ES-I3 (cell line): ENCODE results near the gene CCSER1.
"Not testable (repeated sequence)": the region's sequence is repeated elsewhere in the genome, so short reads cannot be mapped to it uniquely, and the experiment has no call there.

Source experiments
- H3K36me3 ChIP-seq: 2 replicates; pipeline ENCODE4 v1.6.1; 2013; ENCODE audit warnings: mild to moderate bottlenecking, low read length, control low read depth, moderate library complexity; ENCODE audit not compliant: insufficient read depth
- H3K4me1 ChIP-seq: 2 replicates; pipeline ENCODE4 v1.6.1; 2013; ENCODE audit warnings: mild to moderate bottlenecking, control low read depth, low read length; ENCODE audit not compliant: insufficient read depth
- H3K9ac ChIP-seq: 2 replicates; pipeline ENCODE4 v1.6.1; 2013; ENCODE audit warnings: low read depth, mild to moderate bottlenecking, low read length, moderate library complexity
- H3K9me3 ChIP-seq: 2 replicates; pipeline ENCODE4 v1.6.1; 2013; ENCODE audit warnings: mild to moderate bottlenecking, low read length, moderate library complexity; ENCODE audit not compliant: control insufficient read depth, insufficient read depth

Gene CCSER1

DNA sequence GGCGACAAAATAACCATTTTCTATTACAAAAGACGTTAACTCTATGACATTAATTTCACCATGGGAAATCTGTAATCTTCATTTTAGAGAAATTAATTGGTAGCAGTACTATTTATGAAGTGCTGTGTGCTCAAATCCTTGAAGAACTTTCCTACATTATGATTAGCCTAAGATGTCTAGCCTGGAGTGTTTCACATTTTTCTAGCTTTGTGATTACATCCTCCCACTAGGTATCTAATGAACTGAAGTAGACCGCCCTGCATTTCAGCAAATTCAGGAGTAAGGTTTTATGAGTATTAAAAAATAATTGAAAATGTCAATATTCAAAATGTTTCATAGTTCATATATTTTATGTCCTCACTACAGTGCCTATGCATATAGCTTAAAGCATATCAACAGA is 713.1 kb downstream of the CCSER1 start:
- Histone ChIP-seq H3K9me3 (no peaks in the 10 kb centered on the region), H3K9ac (no peak overlapping the region), H3K4me1 (peaks cover 4% of the 10 kb centered on the region; the same call in 1 of the 2 replicates), H3K36me3 (no peaks in the 10 kb centered on the region)

- no peaks in the 10 kb centered on the region for H3K36me3 ChIP-seq
- H3K9me3 ChIP-seq = no peaks in the 10 kb centered on the region
- no peak overlapping the region for H3K9ac ChIP-seq
- peaks cover 4% of the 10 kb centered on the region; the same call in 1 of the 2 replicates for H3K4me1 ChIP-seq
These were observed 713.6 kb downstream of the CCSER1 start for GRCh38 chr4:90840828-90841227.

GRCh38 chr4:90841676-90842075 is 714.5 kb downstream of the CCSER1 start:
- H3K9ac ChIP-seq = no peak overlapping the region
- H3K36me3 ChIP-seq = no peaks in the 10 kb centered on the region
- H3K4me1 ChIP-seq = peaks cover 4% of the 10 kb centered on the region; the same call in 1 of the 2 replicates
- no peaks in the 10 kb centered on the region for H3K9me3 ChIP-seq

DNA sequence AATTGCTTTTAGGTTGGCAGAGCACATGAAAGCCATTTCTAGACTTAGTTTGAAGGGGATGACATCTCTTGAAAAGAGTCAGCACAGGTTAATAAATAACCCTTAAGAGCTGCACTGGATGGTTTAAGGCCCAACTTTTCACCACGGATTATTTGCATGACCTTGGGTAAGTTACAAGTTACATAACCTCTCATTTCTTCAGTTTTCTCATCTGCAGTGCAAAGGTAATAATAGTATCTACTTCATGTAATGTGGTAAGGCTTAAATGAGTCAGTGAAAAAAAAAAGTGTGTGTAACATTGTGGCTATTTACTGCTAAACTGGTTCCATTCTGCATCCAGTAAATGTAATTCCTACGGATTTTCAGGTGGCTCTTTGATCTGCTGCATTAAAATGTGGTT is 715.8 kb downstream of the CCSER1 start:
- H3K9ac ChIP-seq = no peak overlapping the region
- no peaks in the 10 kb centered on the region for H3K9me3 ChIP-seq
- no peaks in the 10 kb centered on the region for H3K36me3 ChIP-seq
- peaks cover 4% of the 10 kb centered on the region; the same call in 1 of the 2 replicates for H3K4me1 ChIP-seq

DNA sequence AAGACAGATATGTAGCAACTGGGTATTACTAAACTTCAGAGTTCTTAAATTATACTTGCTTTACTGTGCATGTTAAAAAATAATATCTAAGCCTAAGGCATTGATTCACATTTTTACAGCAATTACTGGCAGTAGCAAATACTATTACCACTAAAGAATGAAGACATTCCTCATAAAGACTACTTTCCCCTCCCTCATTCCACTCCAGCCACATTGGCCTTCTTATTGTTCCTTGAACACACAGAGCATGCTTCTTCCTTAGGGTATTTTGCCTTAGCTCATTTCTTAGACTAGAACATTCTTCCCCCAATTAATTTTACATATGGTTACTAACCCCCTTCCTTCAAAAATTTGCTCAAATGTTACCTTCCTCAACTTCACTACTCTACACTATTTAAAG is 717.0 kb downstream of the CCSER1 start:
- Histone ChIP-seq H3K4me1 (peaks cover 4% of the 10 kb centered on the region; the same call in 1 of the 2 replicates), H3K36me3 (no peaks in the 10 kb centered on the region), H3K9ac (no peak overlapping the region), H3K9me3 (no peaks in the 10 kb centered on the region)

DNA sequence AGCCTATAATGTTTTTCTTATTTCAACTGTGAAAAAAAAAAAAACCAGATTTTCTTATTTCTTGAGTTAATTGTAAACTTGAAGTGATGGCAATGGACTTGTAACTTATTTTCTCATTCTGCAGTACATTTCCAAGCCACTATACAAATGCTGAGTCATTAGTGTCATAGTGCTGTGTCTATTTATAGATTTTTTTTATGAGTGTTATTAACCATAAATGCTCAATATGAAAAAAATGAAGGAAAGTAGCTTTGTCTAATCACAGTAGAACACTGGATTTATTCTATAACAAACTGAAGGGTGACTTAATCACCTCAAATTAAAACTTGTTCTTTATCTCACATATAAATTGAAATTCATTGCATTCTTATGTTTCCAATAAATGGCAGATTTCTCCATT is 718.6 kb downstream of the CCSER1 start:
- peaks cover 5% of the 10 kb centered on the region; the same call in 1 of the 2 replicates for H3K9me3 ChIP-seq
- no peaks in the 10 kb centered on the region for H3K36me3 ChIP-seq
- no peak overlapping the region for H3K9ac ChIP-seq
- peaks cover 4% of the 10 kb centered on the region; the same call in 1 of the 2 replicates for H3K4me1 ChIP-seq

- H3K4me1 ChIP-seq = no peaks in the 10 kb centered on the region
- H3K9me3 ChIP-seq = peaks cover 5% of the 10 kb centered on the region; the same call in 1 of the 2 replicates
- no peaks in the 10 kb centered on the region for H3K36me3 ChIP-seq
- no peak overlapping the region for H3K9ac ChIP-seq
These were observed 725.0 kb downstream of the CCSER1 start for GRCh38 chr4:90852237-90852636.

GRCh38 chr4:90855111-90855510 is 727.9 kb downstream of the CCSER1 start:
- Histone ChIP-seq H3K9me3 (no peaks in the 10 kb centered on the region), H3K9ac (no peak overlapping the region), H3K36me3 (no peaks in the 10 kb centered on the region), H3K4me1 (no peaks in the 10 kb centered on the region)

GRCh38 chr4:90857081-90857820 is 730.1 kb downstream of the CCSER1 start:
- Histone ChIP-seq H3K36me3 (no peaks in the 10 kb centered on the region), H3K4me1 (no peaks in the 10 kb centered on the region), H3K9ac (no peak overlapping the region), H3K9me3 (no peaks in the 10 kb centered on the region)

DNA sequence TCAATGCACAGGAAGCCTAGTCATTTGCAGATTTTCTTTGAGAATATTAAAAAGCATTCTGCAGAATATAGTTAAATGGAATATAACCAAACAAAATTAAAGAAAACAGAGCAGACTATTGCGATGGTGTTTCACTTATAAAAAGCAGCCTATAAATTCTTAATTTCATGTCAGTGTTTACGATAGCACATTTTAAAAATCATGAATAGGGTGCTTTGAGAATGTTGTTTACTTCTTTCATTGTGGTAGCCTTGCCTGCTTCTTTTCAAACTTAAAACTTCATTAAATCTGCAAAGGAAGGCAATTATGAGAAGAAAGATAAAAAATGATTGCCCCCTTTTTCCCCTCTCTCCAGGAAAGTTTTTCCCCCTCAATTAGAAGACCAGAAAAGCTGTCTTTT is 748.6 kb downstream of the CCSER1 start:
- no peaks in the 10 kb centered on the region for H3K36me3 ChIP-seq
- no peak overlapping the region for H3K9ac ChIP-seq
- H3K9me3 ChIP-seq = no peaks in the 10 kb centered on the region
- H3K4me1 ChIP-seq = no peaks in the 10 kb centered on the region

DNA sequence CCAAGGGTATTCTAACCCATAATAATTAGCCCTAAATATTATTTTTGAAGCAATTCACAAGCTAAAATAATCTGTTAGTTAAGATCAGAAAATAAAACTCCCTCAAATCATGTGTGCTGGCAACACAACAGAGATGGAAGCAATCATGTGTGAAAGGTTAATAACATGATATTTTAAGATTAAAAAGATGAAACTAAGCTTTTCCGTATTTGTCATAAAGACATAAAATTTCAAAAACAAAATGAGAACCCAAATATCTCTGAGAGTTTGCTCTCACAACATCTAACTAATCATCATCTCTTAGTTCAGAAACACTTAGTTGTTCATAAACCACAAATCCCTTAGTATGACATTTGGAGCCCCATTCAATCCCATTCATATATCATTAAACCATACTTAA is 749.1 kb downstream of the CCSER1 start:
- Histone ChIP-seq H3K9ac (no peak overlapping the region), H3K4me1 (no peaks in the 10 kb centered on the region), H3K36me3 (no peaks in the 10 kb centered on the region), H3K9me3 (no peaks in the 10 kb centered on the region)

- Histone ChIP-seq H3K9me3 (no peaks in the 10 kb centered on the region; the same call in 1 of the 2 replicates), H3K4me1 (no peaks in the 10 kb centered on the region), H3K9ac (no peak overlapping the region), H3K36me3 (no peaks in the 10 kb centered on the region)
These were observed 756.3 kb downstream of the CCSER1 start for GRCh38 chr4:90883519-90883918.

DNA sequence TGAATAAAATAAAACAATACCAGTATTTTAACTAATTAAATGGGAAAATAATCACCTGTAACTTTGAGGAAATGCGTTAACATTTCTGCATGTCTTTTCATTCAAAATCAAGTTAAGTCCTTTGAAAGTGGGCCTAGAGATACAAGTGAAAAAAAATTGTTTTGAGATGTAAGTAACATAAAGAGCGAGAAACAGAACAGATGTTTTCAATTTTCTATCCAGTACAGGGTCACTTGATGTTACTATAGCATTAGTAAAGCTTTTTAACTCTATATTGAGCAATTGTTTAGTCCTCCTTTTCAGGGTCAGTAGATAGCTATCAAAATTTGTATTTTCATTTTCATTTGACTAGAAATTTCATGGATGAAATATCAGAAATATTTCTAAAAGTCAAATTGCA is 761.4 kb downstream of the CCSER1 start:
- Histone ChIP-seq H3K9me3 (no peaks in the 10 kb centered on the region; the same call in 1 of the 2 replicates), H3K4me1 (no peaks in the 10 kb centered on the region), H3K9ac (no peak overlapping the region), H3K36me3 (no peaks in the 10 kb centered on the region)

DNA sequence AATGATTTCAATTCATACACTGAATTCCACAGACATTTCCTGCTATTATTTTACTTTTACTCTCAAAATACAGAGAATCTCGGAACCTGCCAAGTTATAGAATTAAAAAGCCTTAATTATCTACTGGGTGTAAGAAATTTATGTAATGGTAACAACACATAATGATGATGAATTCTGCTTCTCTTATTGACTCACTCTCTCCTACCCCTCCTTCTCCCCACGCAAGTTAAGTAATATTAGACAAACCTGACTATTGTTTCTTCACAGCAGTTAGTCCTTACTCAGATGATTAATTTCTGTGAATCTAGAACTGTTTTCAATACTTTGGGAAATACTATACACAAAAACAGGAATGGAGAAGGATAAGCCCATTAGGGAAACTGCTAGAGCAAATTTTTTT is 762.0 kb downstream of the CCSER1 start:
- Histone ChIP-seq H3K36me3 (no peaks in the 10 kb centered on the region), H3K9ac (no peak overlapping the region), H3K4me1 (no peaks in the 10 kb centered on the region), H3K9me3 (no peaks in the 10 kb centered on the region; the same call in 1 of the 2 replicates)

GRCh38 chr4:90903413-90903812 is 776.2 kb downstream of the CCSER1 start:
- H3K36me3 ChIP-seq, H3K9ac ChIP-seq: not testable (repeated sequence)
- peaks cover 12% of the 10 kb centered on the region; the same call in 1 of the 2 replicates for H3K4me1 ChIP-seq

More at GRCh38 chr4:90903413-90903812, 776.2 kb downstream of the CCSER1 start:
- H3K9me3 ChIP-seq = not testable (repeated sequence)
